ENCODE data around the gene RAB40C.
A peak's percentile ranks its signal among the peaks of the same experiment; 100 is the strongest.

The RAB40C gene

DNA sequence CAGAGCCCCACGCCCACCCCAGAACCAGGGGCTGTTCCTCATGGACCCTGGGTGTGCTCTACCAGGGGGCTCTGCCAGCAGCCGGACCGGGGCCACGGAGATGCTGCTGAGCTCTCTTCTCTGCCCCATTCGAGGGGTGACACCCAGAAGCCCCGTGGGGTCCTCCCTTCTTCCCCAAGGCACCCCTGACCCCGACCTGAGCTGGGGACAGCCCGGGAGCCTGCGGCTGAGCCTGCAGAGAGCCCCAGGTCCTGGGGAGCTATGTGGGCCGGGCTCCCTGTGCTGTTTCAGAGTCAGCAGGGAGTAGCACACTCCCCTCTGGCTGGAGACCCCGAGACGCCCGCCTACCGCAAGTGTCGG is 30.9 kb upstream of the RAB40C start:
- no peak for DNase-seq (ENCODE audit: low read depth)

DNA sequence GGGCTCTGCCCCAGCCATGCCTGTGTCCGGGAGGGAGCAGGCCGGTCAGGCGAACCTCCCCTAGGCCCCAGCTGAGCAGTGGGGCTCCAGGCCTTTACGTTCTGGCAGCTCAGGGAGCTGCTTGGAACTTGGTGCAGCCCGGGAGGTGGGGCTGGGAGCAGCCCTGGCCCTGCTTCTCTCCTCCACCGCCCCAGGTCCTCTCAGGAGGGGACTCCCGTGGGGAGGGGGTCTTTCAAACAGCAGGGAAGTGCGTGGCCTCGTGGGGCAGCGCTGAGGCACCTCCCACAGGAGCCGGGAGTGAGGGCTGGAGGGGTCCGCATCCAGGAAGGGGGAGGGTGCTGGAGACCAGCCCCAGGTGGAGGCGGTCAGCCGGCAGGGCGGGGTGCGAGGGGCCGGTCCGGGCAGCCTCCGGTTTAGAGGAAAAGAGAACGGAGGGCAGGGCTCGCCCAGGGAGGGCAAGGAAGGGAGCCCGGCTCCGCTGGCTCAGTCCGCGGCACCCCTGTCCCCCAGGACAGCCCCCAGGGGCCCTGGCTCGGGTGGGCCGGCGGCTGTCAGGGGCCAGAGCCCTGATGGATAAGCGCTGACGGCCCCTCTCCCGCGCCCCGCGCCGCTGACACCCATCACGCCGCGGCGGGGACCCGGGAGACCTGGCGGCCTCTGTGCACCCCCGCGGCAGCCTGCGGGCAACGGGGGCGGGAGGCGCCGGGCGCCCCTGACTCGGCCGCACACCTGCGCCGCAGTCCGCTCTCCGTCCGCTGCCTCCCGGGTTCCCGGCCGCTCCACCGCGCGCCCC is 30.3 kb upstream of the RAB40C start:
- no peak for DNase-seq (ENCODE audit: low read depth)

DNA sequence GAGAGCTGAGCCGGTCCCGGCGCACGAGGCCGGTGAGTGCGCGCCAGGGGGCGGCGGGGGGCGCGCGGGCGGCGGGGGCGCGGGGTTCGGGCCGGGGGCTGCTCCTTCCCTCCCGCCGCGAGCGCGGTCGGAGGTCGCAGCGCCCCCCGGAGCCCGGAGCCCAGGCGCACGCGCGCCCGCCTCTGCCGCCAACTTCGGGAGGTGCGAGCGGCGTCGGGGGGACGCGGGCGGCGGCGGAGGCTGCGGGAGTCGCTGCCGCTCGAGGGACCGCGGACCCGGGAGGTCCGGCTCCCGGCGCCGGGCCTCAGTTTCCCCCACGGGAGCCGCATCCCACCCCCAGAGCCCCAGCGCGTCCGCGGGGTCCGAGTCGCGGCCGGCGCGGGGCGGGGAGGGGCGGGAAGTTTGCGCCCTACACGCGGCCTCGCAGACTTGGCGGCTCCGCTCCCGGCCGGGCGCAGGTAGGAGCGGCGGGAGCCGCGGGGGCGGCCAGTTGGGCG is 29.6 kb upstream of the RAB40C start, which contains the start of gene PRR35:
Gene PRR35 (plus strand): TSS at position 191 of the 497 bp plus-strand sequence. CDS start 2,901 bp downstream, outside the sequence.
- no peak for DNase-seq (ENCODE audit: low read depth)

DNA sequence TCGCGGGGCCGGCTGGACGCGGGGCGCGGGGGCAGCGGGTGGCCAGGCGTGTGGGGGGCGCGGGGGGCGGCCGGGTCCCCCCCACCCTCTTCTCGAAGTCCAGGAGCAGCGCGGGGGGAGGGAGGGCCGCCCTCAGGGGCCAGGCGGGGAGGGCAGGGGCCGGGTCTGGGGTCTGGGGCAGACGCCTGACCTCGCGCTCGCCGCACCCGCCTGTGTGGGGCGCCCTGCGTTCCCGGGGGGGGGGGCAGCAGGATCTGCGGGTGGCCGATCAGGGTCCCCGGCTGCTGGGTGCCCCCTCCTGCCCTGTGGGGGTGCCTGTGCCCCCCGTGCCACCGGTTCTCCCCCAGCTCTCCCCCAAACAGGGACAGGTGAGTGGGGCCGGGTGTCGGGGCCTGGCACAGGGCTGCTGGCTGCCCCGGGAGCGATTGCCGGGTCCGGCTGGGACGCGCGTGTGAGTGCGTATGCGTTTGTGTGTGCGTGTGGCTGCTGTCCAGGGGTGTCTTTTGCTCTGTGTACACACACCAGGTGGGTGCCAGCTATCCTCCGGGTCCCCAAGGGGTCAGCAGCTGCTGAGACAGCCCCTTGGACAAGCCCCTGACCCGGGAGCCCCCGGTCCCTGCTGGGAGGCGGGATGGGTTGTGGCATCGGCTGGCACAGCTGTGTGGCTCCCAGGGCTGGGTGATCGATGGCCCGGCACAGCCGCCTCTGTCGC is 29.0 kb upstream of the RAB40C start:
- no peak for DNase-seq (ENCODE audit: low read depth)

DNA sequence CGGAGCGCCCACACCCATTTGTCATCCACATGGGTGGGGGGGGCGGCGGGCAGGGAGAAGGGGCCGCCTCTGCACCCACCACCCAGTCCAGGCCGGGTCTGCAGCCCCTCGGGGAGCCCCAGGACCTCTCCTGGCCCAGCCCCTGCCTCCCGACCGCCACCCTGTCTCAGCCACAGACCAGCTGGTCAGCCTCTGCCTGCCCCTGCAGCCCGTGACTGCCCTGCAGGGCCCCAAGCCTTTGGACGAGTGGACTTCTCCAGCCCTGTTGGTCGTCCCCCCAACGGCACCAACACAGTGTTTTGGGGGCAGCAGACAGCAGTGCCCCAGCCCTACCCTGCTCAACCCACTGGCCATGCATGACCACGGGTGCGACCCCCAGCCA is 28.5 kb upstream of the RAB40C start:
- DNase-seq (ENCODE audit: low read depth), result no peak

DNA sequence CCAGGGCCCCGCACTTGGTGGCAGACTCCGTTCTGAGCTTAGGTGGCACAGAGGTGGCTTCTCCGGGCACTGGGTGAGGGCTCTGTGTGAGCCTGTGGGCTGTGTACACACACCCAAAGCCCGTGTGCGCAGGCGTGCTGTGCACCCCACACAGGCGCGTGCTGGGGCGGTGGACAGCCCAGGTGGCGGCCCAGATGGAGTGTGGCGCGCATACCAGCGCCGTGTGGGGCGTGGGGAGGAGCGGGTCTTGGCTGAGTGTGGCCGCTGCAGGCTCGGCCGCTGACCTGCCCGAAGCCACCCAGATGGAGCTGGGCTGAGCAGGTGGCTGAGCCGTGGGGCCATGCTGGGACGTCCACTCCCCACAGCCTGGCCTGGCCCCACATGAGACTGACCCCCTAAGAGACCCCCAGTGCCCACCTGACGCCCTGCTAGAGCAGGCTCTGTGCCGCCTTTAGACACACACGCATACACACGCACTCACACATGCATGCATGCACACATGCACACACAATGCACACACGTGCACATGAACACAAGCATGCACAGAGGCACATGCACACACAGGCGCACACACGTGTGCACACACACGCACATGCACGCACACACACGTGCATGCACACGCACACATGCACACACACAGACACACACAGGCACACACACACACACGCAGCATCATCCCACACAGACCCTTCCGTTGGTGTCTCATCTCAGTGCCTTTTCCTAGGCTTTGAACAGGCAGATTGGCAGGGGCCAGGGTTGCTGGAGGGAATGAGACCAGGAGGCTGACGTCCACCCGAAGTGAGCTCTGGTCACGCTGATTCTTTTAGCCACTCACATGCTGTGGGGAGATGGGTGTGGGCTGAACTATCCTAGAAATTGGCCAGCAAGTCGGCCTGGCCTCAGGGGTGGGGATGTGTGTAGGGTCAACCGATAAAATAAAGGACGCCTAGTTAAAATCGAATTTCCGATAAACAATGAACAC is 27.6 kb upstream of the RAB40C start:
- DNase-seq (ENCODE audit: low read depth), result no peak

DNA sequence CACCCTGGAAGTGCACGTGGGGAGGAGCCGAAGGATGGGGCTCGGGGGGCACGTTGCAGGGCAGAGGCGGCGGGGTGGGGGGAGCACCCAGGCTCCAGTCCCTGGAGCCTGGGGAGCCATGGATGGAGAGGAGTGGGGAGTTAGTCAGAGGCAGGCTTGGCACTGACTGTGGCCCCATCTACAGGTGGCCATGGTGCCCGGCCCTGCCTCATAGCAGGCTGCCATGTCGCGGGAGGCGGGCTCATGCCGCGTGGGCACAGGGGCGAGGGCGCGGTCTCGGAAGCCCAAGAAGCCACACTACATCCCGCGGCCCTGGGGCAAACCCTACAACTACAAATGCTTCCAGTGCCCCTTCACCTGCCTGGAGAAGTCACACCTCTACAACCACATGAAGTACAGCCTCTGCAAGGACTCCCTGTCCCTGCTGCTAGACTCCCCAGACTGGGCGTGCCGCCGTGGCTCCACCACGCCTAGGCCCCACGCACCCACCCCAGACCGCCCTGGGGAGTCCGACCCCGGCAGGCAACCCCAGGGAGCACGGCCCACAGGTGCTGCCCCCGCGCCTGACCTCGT is 26.7 kb upstream of the RAB40C start:
- DNase-seq (ENCODE audit: low read depth), result no peak

DNA sequence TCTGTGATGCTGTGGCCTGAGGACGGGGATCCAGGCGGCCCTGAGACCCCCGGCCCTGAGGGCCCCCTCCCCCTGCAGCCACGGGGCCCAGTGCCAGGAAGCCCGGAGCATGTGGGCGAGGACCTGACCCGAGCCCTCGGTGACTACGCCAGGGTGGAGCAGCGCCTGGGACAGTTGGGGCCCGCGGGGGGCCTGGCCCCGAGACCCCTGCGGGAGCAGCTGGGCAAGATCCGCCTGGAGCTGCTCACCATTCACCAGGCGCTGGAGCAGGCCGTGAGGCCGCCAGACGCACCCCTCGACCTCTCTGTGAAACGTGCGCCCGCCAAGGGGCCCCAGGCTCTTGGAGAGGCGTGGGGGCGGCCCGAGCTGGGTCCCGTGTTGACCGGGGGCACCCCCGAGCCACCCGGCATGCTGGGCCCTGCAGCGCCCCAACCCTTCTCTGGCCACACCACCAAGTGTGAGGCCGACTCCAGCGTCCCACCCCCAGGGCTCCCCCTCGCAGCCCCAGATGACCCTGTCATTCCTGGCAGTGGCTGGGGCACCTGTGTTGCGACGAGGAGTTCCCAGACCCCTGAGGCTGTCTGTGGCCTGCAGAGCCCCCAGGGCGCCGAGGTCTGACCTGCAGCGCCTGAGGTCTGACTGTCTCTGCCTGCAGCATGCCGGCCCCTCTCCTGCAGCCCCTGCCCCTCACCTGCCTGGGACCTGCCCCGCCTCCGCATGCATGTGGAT is 25.0 kb upstream of the RAB40C start:
- DNase-seq (ENCODE audit: low read depth), result no peak

DNA sequence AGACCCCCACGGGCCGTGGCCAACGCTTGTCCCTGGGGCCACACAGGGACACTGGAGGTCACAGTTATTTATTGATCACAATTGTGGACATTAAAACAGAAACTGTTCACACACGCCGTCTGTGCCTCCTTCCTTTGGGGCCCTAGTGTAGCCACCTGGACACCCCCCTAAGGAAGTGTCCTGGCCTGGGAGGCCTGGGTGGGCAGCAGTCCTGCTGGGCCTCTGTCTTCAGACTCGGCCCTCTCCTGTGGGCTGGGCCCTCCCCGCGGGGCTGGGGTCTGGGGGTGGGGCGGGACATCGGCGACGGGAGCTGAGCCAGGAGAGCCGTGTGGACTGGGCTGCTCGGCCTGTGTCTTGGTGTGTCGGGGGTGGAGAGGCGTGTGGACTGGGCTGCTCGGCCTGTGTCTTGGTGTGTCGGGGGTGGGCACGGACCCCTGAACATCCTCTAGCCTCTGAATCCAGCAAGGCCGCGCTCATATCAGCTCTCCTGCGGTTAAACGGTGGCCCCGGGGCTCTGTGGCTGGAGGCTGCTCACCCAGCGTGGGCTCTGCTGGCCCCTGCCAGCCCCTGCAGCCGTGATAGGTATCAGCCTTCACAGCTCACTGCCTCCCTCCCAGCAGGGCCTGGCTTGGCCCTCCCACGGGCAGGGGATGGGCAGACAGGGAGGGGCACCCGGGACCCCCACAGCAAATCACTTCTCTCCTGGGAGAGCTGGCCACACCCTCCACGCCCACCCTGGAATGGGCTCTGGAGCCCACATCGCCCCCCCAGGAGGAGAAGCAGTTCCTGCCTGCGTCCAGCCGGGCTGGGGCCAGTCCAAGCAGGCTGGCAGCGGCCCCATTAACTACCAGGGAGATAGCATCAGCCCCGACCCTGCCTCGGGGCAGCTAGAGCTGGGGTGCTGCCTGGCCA is 24.2 kb upstream of the RAB40C start:
- DNase-seq (ENCODE audit: low read depth), result no peak

DNA sequence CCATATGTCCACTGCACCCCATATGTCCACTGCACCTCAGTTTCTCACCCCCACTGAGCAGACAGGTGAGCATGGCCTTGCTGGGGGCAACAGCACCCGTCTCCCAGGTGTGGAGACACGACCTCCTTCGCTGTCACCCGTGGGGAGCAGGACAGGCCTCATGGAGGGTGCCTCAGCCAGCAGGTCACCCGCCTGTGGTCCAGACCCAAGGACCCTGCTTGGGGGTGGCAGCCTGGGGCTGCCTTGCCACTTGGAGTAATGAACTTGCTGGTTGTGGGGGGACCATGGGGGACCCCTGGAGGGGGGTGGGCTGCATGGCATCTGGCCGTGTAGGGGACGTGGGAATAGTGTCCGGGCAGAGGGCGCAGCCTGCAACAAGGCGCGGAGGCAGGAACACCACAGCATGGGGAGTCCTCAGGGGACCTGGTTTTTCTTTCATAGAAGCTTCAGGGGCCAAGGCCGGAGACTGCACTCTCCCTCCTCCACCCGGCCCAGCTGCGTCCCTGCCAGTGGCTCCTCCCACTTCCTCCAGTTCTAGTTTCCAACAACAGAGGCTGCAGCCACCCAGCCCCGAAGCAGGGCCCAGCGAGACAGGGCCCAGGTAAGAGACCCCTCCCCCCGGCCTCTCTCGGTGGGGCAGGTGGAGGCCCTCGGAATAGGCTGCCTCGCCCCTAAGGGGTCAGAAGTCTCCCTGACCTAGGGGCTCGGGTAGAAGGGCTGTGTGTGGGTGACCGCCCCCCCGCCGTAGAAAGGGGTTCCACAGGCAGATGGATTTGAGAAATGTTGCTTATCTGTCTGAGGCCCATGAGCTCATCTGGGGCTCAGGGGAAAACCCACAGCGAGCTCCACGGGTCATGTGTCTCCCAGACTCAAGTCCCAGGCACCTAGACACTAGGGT is 23.1 kb upstream of the RAB40C start, which contains the start of gene NHLRC4:
Gene NHLRC4 (plus strand): TSS at position 531 of the 898 bp plus-strand sequence. CDS start 1,043 bp downstream, outside the sequence.
- DNase-seq (ENCODE audit: low read depth), result peak; percentile 44

DNA sequence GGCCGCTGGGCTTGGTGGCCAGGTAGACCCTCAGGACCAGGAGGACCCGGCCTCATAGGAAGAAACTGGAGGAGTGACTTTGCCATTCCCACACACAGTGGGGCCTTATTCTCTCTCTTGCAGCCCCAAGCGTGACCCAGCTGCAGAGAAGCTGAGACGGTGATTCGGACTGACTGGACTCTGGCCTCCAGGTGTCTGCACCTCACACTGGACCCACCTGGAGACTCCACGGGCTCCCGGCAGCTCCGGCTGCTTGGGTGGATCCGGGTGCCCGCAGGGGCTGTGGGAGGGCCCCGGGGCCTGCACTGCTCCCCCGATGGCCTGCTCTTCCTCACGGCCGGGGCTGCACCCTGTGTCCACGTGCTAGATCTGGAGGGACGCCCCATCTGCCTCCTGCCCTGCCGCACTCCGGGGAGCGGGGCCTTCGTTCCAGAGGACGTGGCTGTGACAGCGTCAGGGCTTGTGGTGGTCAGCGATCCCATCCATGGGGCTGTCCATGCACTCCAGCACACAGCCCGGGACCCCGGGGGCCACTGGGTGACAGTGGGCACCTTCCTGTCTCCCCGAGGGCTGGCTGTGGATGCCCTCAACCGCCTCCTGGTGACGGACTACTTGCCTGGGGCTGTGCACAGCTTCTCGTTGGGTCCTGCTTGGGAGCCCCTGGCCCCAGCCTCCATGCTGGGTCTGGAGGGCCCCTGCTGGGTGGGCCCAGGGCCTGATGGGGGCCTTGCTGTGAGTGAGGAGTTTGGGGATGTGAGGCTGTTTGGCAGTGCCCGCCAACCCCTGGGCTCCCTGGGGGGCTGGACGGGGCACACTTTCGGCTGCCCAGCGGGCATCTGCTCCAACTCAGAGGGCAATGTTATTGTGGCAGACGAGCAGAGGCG is 22.3 kb upstream of the RAB40C start:
- DNase-seq (ENCODE audit: low read depth), result no peak

DNA sequence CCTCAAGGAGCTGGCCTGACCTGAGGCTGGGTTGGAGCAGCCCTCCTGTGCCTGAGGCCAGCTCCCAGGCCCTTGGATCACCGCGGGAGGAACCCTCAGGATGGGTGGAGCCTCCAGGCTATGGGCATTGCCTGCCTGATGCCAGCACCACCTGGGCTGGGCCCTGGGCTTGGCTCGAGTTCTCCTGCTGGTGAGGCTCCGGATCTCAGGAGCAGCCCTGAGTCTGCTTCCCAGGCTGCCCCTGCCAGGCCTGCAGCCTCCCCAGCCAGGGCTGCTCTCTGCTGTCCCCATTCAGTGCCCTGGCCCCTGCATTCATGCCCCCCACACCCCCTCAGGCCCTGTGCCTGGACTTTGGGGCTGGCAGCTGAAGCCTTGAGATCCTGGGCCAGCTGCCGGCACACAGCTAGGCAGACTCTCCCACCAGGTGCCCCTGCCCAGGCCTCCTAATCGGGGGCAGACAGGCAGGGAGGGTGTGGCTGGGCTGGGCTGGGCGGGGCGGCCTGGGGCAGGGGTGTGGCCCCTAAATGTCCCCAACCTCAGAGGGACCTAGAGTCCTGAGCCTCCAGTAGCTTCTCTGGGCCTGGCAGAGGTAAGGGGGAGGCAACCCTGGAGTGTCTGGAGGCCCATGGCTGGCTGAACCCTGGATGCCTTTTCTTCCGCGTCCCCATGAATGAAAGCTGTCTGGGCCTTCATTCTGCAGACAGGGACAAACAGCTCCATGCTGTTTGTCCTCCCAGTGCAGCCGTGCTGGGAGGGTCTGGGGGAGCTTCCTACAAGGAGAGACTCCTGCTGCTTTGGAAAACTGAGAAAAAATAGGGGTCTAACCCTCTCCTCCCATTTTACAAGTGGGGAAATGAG is 21.2 kb upstream of the RAB40C start:
- DNase-seq (ENCODE audit: low read depth), result no peak

DNA sequence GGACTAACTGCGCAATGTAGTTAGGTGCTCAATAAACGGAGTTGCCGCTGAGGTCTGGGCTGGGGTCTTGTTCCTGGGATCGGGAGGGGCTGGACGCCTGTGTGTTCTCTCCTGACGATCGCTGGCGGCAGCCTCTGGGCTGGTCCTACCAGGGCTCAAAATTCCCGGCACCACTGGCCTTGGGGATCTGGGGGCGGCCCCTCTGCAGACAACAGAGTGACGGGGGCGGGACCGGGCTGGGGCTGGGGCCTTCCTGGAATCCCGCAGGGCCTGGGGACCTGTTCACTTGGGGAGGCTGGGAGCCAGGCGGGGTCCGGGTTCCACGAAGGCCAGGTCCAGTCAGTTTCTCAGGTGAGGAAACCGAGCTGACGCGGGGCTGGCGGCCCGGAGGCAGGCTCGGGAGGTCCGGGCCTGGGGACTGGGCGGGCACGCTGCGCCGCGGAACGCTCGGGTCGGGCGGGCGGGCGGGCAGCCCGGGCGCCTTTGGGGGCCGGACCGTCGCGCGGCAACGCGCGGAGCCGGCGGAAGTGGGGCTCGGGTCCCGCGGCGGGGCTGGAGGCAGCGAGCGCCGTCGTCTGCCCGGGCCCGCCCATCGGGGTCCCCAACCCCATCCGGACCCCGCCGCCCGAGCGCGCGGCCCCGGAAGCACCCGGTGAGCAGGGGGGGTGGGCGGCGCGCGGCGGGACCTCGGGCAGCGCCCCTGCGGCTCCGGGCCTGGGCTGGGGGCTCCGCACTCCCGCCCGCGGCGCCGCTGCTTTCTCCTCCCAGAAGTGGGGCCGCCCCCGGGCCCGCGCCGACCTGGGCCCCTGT is 20.2 kb upstream of the RAB40C start, which contains the start of gene PIGQ:
Gene PIGQ (plus strand): TSS at position 524 of the 810 bp plus-strand sequence. CDS start 4,107 bp downstream, outside the sequence.
- DNase-seq (ENCODE audit: low read depth), result peak; percentile 59

DNA sequence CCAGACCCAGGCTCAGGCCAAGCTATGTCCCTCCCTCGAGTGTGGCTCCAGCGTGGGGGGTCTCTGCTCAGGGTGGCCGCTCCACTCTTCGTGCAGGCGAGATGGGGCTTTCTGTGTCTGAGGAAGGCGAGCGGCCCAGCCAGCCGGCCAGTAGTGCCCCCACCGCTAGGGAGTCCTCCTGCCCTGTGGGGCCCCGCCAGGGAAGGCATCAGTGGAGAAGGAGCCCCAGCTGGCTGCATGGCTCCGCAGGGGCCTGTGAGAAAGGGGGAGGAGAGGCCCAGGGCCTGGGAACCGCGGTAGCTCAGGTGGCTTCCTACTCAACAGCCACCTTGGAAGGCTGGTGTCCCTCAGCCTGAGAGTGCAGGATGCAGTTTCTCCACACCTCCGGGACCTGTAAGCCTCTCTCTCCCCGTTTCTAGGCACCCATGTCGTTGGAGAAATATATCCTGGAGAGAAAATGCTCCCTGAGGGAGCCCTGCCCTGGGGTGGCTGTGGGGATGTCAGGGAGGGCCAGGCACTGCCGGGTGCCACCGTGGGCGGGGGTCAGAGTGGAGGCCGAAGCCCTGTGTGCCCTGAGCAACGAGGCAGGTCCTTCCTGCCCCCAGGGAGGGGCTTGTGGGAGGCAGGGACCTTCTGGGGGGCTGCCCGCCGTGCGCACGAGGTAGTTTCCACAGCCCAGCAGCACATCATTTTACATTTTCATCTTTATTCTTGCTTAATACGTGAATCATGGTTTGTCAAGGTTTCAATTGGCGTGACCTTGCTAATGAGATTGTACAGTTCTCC is 16.8 kb upstream of the RAB40C start:
- no peak for DNase-seq (ENCODE audit: low read depth)
